ELR (cell line): ENCODE measurements around the gene PDPK1.
"Not testable (repeated sequence)": the region's sequence is repeated elsewhere in the genome, so short reads cannot be mapped to it uniquely, and the experiment has no call there.

Experiments used
- DNase-seq: peaks from one replicate; pipeline ENCODE4 v3.0.0-alpha.2; 2015; ENCODE audit warnings: low read depth

Gene PDPK1

DNA sequence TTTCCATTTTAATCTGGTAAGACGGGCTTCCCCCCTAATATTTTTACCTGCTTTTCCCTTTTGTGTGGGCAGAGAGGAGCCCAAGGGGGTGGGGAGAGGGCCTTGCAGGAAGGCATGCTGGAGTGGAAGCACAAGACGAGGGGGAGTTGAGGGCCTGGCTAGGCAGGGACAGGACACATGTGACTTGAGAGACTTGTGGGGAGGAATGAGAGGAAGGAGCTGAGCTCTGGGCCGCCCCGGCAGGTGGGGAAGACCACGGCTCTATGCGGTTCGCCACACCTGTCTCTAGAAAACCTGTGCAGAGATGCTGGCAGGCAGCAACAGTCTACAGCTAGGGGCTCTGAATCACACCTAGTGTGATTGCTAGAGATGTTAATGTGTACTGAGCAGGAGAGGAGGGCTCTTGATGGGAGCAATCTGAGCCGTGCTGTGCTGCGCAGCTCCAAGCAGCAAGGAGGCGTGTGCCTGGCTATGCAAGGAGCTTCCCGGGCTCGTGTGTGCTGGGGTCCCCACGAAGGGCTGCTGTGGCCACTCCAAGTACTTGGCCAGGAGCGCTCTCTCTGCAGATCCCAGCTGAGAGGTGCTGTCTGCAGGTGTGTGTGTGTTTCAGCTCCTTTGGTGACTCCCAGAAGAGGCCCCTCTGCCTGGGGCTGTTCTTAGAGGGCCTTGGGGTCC, 50.2 kb downstream of the PDPK1 start:
- DNase-seq: no peak

DNA sequence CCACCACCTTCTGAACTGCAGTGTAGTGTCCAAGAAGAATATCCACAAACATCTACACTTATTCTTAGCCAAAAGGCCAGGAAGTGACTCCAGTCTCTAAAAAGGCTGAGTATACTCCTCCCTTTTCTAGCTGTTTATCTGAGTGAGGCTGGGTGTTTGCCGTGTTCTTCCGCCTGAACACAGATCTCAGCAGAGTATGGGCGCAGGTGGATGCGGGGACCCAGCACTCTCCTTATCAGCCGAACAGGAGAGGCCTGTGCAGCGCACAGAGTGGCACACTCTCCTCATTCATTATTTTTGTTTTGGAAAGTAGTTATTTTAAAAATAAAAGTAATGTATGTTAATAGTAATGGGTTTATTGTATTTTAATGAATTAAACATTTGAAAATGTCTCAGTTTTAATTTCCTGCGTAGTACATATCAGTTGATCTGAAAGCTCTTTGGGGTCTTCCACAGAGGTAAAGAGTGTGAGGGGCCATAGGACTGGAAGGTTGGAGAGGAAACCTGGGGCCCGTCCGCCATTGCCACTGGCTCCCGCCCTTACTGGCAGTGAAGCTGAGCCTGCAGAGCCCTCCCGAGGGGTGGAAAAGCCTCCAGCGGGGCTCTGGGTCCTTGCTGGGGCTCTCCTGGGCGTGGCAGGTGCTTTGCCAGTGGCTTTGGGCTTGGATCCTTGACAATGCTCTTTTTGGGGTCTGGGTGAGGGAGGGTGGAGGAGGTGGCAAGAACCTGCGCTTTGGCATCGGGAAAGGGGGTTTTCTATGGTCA, 53.8 kb downstream of the PDPK1 start:
- no peak for DNase-seq

DNA sequence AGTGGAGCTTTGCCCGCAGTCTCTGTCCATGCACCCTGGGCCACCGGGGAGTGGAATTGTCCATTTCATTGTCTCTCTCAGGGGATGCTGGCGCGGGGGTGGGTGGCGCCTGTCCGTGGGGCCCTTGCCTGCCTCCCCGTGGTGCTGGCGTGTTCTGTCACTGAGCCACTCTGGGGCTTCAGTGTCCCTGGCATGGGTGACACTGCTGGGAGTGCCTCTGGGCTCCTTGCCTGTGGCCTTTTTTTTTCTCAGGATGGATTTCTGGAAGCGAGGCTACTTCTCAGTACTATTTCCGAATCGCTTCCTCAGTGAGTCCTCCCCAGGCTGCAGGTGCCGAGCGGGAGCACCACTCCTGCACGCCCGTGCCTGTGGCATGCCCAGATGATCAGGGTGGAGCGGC, 55.0 kb downstream of the PDPK1 start:
- no peak for DNase-seq

GRCh38 chr16:2595393-2596205, 57.8 kb downstream of the PDPK1 start:
- DNase-seq: no peak

DNA sequence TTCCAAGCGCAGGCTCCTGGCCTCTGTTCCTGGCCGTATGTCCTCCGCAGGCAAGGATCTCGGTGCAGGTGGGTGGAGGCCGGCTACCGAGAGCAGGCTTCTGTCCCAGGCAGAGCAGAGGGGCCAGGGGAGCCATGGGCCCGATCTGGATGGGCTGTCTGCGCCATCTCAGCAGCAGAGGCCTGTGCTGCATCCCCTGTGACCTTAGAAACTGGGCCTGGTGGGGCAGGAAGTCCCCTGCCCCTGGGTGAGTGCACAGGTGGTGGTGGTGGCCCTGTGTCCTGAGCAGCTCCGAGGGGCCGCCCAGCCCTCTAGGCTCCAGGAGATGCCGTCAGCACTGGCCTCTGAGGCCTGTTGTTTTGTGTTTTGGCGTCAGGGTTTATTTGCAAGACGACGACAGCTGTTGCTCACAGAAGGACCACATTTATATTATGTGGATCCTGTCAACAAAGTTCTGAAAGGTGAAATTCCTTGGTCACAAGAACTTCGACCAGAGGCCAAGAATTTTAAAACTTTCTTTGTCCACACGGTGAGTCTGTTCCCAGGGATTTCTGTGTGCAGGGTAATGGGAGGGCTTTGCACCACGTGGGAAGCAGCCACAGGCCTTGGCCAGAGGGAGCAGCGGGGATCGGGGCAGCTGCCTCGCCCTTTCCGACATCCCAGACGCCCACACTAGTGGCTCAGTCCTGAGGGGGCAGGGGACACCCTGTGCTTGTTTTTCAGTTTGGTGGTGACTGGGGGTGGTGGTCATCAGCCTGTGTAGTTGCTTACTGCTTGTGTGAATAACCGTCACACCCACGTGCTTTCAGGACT, 59.1 kb downstream of the PDPK1 start:
- DNase-seq: no peak

GRCh38 chr16:2597560-2597902, 59.7 kb downstream of the PDPK1 start:
- DNase-seq: no peak

GRCh38 chr16:2598133-2598641, 60.4 kb downstream of the PDPK1 start:
- DNase-seq: no peak

GRCh38 chr16:2598723-2599122, 60.9 kb downstream of the PDPK1 start:
- DNase-seq: no peak

- not testable (repeated sequence) for DNase-seq
Measured at GRCh38 chr16:2599165-2599564, 61.3 kb downstream of the PDPK1 start.

DNA sequence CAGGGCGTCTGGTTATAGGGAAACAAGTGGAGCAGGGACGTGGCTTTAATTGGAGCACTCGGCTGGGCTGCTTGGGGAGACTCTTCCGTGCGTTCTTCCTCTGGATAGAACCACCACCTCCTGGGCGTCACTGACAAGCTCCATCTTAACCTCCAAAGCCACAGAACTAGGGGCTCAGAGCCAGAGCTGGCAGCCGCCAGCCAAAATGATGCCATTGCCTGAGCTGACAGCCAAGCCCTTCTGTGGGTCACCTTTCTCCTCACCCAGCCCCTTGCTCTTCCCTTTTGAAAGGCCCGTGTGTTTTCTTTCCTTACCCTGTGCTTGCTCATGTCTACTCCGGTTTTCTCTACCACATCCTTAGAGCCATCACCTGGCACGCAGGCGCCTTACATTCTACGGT, 62.0 kb downstream of the PDPK1 start:
- not testable (repeated sequence) for DNase-seq

GRCh38 chr16:2601301-2602025, 63.6 kb downstream of the PDPK1 start:
- DNase-seq: not testable (repeated sequence)

DNA sequence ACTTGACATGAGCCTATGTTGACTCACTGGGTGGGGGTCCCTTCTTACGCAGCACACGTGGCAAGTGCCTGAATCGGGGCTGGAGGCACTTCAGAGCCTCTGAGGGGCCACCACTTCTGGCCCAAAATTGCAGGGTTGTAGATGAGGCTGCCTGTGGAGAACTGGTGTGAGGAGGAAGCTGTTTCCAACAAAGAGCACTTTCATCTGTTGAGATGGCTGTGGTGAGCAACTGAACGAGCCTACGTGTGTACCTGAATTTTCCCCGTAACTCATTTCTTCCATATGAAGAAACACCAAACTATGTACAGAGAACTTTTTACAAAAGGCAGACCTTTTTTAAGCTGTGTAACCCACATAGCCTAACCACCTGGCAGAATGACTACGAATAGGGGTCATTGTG, 64.4 kb downstream of the PDPK1 start:
- DNase-seq: not testable (repeated sequence)

DNA sequence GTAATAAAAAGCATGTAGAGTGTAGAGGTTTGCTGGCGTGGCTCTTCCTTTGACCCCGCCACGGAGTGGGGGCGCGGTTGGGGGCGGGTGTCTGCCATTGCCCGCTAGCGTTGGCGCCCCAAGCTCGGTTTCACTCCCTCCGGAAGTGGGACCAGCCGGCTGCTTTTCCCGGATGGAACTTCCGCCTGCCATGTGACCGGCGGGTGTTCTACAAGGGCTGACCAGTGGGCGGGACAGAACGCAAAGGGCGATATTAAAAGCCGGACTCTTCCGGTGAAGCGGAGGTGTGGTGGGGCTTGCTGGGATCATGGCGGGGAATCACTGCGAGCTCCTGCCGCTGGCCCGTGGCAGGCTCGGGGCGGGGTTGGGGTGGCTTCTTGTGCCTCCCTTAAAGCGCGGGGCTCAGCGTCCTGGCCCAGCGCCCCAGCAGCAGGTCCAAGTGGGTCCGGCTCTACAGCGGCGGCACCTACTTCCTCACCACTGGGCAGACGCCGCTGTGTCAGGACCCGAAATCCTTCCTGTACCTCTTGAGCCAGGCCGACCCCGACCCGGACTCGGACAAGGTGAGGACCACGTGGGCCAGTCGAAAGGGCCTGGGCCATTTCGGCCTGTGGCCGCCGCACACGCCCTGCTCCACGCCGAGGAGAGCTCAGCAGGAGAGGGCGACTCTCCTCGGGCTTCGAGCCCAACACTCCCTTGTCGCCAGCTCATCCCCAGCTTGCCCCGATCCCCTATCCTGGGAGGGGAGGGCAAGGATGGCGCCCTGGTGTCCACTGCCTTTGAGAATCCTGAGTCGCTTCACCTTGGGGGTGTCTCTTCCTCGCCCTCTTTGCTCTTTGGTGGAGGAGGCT, 65.6 kb downstream of the PDPK1 start:
- peak; percentile 97 for DNase-seq

- peak; percentile 40 for DNase-seq
Measured at GRCh38 chr16:2604016-2604369, 66.2 kb downstream of the PDPK1 start.

GRCh38 chr16:2606820-2607219, 69.0 kb downstream of the PDPK1 start:
- DNase-seq: not testable (repeated sequence)

DNA sequence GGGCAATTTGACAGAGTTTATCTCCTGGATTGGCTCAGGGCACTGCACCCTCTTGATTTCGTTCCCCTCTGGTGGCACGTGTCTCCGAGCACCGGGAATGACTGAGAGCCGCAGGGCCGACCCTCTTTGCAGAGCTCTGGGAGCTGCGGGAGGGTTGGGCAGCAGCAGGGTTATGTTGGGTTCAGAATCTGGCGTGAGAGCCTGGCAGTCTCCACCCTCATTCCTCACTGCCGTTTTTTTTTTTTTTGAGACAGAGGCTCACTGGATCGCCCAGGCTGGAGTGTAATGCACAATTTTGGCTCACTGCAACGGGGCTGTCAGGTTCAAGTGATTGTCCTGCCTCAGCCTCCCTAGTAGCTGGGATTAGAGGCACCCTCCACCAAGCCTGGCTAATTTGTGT, 71.5 kb downstream of the PDPK1 start:
- not testable (repeated sequence) for DNase-seq

GRCh38 chr16:2609827-2610470, 72.1 kb downstream of the PDPK1 start:
- DNase-seq: no peak

DNA sequence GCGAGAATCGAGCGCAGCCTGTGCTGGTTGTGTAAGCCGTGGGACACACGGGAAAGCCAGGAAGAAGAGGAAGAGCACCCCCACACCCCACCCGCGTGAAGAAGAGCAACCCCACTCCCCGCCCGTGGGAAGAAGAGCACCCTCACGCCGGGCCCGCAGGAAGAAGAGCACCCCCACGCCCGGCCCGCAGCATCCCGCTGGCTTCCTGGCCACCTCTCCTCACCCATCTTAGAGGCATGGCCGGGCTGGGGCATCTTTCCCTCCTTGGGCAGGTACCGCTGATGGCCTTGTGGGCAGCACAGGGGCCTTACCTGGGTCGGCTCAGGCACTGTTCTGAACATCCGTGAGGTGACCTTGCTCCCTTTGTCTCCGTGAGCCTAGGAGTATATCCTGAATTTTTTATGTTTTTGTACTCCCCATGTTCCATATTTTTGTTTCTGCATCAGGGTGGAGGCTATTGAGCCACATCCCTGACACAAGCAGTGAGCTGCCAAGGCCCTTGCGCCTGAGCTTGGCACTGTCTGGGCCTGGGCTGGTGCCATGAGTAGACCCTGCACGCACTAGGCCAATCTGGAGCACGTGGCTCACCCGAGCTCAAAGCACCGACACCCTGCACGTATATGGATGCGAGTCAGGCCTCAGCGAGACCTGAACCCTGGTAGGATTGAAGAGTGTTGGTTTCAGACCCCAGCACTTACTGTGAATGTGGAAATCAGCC, 73.1 kb downstream of the PDPK1 start:
- DNase-seq: no peak

GRCh38 chr16:2611499-2611862, 73.7 kb downstream of the PDPK1 start:
- DNase-seq: no peak
